GM19351 (cell line): Measurements from ENCODE around the gene ZNF317.
"Not testable (repeated sequence)": the region's sequence is repeated elsewhere in the genome, so short reads cannot be mapped to it uniquely, and the experiment has no call there.

Source experiments
- ATAC-seq: cut with Tn5 transposase; IDR thresholded peaks from one replicate; pipeline ENCODE4 v1.9.1; 2021; ENCODE audit warnings: mild to moderate bottlenecking, moderate library complexity; ENCODE audit not compliant: unreplicated experiment

ZNF317 gene

DNA sequence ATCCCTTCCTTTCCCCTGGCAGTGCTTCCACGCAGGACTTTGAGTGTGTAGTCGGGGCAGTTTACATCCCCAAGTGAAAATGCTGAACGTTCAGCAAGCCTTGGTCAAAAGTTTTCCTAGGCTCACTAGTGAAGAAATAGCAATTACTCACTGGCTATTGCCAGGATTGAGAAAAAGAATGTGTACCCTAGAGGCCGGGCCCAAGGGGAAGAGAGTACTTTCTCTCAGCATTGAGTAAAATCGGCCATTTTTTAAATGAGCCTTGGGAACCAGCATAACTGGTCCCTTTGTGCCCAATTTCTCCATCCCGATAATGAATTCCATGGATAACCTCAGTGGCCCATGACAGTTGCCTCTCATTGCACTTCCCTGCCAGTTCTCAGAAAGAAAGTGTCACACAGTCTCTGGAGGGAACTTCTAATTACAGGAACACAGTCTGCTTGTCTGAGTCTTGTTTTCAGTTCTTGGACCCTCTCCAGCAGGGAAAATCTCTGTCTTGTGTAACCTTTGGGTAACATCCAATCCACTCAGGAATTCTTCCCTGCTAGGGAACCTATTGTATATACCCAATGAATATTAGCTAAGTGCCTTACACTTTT, 31.3 kb downstream of the ZNF317 start:
- no peak for ATAC-seq

DNA sequence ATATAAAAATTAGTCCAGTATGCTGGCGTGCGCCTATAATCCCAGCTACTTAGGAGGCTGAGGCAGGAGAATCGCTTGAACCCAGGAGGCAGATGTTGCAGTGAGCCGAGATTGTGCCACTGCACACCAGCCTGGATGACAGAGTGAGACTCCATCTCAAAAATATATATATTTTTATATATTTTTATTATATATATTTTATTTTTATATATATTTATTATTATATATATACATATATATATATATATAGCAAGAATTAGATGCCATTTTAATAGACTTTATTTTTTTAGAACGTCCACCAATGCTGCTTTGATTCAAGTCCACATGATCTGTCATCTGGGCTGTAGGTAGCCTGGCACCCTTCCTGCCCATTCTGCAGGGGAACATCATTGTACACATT, 35.1 kb downstream of the ZNF317 start:
- ATAC-seq = no peak

DNA sequence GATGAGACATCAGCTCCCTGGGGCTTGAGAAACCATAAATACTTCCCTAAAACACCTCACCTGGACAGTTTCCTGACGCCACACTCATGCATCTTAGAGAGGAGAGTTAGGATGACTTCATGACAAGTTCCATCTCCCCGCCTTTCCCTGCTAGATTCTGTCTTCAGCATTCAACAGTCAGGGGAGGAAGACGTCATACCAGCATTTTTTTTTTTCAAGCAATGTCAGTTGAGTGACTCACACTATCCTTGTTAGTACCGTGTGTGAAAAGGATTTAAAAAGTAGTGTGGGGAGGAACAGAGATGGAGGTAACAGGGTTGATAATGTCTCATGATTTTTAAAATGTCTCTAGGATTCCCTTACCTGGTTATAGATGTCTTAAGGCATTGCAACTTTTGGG, 38.7 kb downstream of the ZNF317 start, which contains the start of gene OR7D2:
Gene OR7D2, plus strand, starts transcription at position 79 of the 400 bp plus-strand sequence. CDS start 6,803 bp downstream, outside the sequence.
- no peak for ATAC-seq

DNA sequence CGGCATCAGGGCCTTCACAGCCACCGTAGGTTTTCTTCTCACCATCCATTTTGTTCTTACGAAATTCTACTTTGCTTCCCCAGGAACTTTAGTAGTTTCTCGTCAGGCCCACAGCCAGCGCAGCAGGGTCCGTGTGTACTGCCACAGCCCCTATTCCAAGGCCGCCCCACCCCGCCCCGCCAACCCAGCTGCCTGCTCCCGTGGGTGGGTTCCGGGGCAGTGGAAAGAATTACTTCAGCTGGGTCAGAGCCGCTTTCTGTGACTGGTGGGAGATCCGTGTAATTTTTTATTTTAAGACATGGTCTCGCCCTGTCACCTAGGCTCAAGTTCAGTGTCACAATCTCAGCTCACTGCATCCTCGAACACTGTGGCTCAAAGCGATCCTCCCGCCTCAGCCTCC, 42.8 kb downstream of the ZNF317 start:
- no peak for ATAC-seq

DNA sequence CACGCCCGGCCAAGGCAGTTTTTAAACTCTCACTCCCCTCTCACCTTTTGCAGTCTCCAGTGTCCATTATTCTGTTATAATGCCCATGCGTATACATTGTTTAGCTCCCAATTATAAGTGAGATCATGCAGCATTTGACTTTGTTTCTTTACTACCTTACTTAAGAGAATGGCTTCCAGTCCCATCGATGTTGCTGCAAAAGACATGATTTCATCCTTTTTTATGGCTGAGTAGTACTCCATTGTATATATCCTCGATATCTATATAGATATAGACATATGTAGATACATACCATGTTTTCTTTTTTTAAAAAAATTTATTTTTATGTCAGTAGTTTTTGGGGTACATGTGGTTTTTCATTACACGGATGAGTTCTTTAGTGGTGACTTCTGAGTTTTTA, 47.0 kb downstream of the ZNF317 start:
- no peak for ATAC-seq

DNA sequence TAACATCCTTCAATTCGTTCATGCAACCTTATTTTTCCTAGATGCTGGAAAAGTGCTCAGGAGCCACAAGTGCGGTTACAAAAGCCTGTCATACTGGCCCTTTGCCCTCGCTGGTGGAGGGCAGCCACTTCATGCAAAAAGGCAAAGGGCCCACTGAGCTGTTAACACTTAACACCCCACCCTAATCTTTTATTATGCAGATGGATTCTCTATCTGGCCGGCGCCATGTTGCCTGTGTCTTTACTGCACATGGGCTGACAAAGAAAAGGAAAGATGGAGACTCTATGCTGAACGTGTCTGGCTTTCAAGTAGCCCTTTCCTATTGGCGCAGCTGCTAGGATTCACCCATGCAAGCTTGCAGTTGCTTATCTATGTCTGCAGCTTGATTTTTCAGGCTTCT, 49.3 kb downstream of the ZNF317 start:
- no peak for ATAC-seq

DNA sequence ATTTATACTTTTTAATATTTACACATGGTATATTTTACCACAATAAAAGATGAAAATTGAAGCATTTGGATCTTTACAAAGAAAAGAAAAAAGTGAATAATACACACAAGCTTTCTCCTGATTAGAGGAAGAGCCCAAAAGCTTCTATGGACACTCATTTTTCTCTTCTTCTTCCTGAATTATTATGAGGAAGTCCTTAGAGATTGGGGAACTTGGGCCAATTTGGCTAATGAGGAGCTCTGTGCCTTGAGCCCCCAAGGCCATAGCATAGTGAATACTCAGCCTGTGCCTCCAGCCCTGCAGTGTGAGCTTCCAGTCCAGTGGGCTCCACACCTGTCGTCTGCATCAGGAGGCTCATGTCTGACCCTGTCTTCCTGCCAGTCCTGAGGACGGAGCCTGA, 57.8 kb downstream of the ZNF317 start:
- not testable (repeated sequence) for ATAC-seq

DNA sequence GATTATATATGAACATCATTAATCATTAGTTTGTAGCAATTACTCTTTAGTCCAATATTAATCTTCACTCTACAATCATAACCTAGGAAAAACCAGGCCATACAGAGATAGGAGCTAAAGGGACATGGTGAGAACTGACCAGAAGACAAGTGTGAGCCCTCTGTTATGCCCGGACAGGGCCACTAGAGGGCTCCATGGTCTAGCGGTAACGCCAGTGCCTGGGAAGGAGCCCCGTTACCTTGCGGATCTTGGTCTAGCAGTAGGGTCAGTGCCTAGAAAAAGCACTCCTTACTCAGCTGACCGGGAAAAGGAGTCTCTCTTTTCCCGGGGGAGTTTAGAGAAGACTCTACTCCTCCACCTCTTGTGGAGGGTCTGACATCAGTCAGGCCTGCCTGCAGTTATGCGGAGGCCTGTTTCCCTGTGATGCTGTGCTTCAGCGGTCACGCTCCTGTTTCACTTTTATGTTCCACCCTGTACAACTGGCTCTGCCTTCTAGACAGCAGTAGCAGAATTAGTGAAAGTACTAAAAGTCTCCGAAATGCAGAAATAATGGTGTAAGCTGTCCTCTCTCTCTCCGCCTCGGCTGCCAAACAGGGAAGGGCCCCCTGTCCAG, 65.4 kb downstream of the ZNF317 start:
- ATAC-seq = no peak
